Measurements from ENCODE around the gene SAA4.

SAA4 gene

DNA sequence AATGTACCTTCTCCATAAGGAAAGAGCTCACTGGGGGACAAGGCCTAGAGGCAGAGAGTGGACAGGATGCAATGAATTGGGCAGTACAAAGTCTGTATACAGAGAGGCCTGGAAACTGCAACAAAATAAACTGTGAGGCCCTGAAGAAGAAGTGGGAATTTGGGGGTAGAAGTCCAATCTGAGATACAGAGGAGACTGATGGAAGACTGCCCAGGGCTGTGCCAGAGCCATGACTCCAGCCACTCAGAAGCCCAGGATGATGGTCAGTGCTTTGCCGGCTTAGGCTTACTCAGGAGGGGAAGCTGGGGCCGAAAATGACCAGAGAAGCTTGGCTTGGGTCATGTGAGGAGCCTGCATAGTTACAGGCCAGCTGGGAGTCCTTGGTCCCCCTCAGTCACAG is 5.7 kb downstream of the SAA4 start:
- DNase-seq (no peak), ATAC-seq (ENCODE audit: insufficient read depth, low read depth) (no peak)
- no peaks in the 10 kb centered on the region for H3K36me3 ChIP-seq (ENCODE audit: insufficient read depth, low read length)
- no peaks in the 10 kb centered on the region for H4K20me1 ChIP-seq (ENCODE audit: insufficient read depth, low read length)
- no peak overlapping the region for H3K4me3 ChIP-seq (ENCODE audit: low read depth in 1 of 2, low read length in 2 of 2)
- H2AFZ ChIP-seq (ENCODE audit: low read depth, low read length) = no peak overlapping the region
- H3K27ac ChIP-seq (ENCODE audit: low read length) = no peak overlapping the region
- no peak overlapping the region for H3K4me2 ChIP-seq (ENCODE audit: insufficient read depth, low read length)
- no peak for TF ChIP-seq EZH2 (IDR thresholded peaks at IDR 0.05; ENCODE audit: borderline replicate concordance, low read depth, low read length, severe bottlenecking)
- H3K4me1 ChIP-seq (ENCODE audit: insufficient read depth, low read length) = no peaks in the 10 kb centered on the region
- H3K27me3 ChIP-seq (ENCODE audit: insufficient read depth, low read length, poor library complexity) = peaks cover 9% of the 10 kb centered on the region
- no peaks in the 10 kb centered on the region for H3K79me2 ChIP-seq (ENCODE audit: insufficient read depth, low read length)
- no peak overlapping the region for H3K9ac ChIP-seq (ENCODE audit: low read depth, low read length)
- no peaks in the 10 kb centered on the region for H3K9me3 ChIP-seq (ENCODE audit: insufficient read depth, low read length, severe bottlenecking)

DNA sequence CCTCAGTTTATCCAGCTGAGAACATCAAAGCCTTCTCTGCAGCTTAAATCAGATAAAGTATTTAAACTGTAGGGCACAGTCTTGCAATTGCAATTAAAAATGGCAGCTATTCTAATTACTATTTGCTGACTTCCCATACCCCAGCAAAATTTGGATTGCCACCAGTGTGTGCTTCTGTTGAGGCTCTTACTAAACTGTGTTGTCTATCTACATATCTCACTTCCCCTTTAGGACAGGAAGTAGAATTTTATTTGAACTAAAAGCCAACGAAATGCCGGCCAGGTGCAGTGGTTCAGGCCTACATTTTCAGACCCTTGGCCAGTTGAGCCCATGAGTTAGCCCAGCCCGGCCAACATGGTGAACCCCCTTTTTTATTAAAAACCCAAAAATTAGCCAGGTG is 7.1 kb downstream of the SAA4 start:
- ATAC-seq (ENCODE audit: insufficient read depth, low read depth) (no peak), DNase-seq (no peak)
- no peak overlapping the region for H3K27ac ChIP-seq (ENCODE audit: low read length)
- no peak overlapping the region for H2AFZ ChIP-seq (ENCODE audit: low read depth, low read length)
- peaks cover 5% of the 10 kb centered on the region for H3K27me3 ChIP-seq (ENCODE audit: insufficient read depth, low read length, poor library complexity)
- H3K4me1 ChIP-seq (ENCODE audit: insufficient read depth, low read length) = no peaks in the 10 kb centered on the region
- H3K9ac ChIP-seq (ENCODE audit: low read depth, low read length) = no peak overlapping the region
- H3K9me3 ChIP-seq (ENCODE audit: insufficient read depth, low read length, severe bottlenecking) = no peaks in the 10 kb centered on the region
- H3K4me2 ChIP-seq (ENCODE audit: insufficient read depth, low read length) = no peak overlapping the region
- no peaks in the 10 kb centered on the region for H4K20me1 ChIP-seq (ENCODE audit: insufficient read depth, low read length)
- TF ChIP-seq, protein P1, sequence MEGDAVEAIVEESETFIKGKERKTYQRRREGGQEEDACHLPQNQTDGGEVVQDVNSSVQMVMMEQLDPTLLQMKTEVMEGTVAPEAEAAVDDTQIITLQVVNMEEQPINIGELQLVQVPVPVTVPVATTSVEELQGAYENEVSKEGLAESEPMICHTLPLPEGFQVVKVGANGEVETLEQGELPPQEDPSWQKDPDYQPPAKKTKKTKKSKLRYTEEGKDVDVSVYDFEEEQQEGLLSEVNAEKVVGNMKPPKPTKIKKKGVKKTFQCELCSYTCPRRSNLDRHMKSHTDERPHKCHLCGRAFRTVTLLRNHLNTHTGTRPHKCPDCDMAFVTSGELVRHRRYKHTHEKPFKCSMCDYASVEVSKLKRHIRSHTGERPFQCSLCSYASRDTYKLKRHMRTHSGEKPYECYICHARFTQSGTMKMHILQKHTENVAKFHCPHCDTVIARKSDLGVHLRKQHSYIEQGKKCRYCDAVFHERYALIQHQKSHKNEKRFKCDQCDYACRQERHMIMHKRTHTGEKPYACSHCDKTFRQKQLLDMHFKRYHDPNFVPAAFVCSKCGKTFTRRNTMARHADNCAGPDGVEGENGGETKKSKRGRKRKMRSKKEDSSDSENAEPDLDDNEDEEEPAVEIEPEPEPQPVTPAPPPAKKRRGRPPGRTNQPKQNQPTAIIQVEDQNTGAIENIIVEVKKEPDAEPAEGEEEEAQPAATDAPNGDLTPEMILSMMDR (IDR thresholded peaks at IDR 0.05; ENCODE audit: borderline replicate concordance, extremely low read depth, low read length, poor library complexity, severe bottlenecking) = no peak
- TF ChIP-seq EZH2 (IDR thresholded peaks at IDR 0.05; ENCODE audit: borderline replicate concordance, low read depth, low read length, severe bottlenecking) = no peak
- H3K79me2 ChIP-seq (ENCODE audit: insufficient read depth, low read length) = no peaks in the 10 kb centered on the region
- no peak overlapping the region for H3K4me3 ChIP-seq (ENCODE audit: low read depth in 1 of 2, low read length in 2 of 2)
- no peaks in the 10 kb centered on the region for H3K36me3 ChIP-seq (ENCODE audit: insufficient read depth, low read length)

DNA sequence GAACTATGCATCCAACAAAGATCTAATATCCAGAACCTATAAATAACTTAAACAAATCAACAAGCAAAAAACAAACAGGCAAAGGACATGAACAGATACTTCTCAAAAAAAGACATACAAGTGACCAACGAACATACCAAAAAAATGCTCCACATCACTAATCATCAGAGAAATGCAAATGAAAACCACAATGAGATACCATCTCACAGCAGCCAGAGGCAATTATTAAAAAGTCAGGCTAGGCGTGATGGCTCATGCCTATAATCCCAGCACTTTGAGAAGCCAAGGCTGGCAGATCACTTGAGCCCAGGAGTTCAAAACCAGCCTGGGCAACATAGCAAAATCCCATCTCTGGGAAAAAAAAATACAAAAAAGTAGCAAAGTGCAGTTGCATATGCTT is 10.7 kb downstream of the SAA4 start:
- Histone ChIP-seq H3K4me3 (ENCODE audit: low read depth in 1 of 2, low read length in 2 of 2) (no peak overlapping the region), H2AFZ (ENCODE audit: low read depth, low read length) (no peak overlapping the region), H3K79me2 (ENCODE audit: insufficient read depth, low read length) (no peaks in the 10 kb centered on the region), H3K9me3 (ENCODE audit: insufficient read depth, low read length, severe bottlenecking) (peaks cover under 1% of the 10 kb centered on the region), H3K9ac (ENCODE audit: low read depth, low read length) (no peak overlapping the region), H3K27me3 (ENCODE audit: insufficient read depth, low read length, poor library complexity) (peaks cover 2% of the 10 kb centered on the region), H3K4me1 (ENCODE audit: insufficient read depth, low read length) (no peaks in the 10 kb centered on the region), H3K36me3 (ENCODE audit: insufficient read depth, low read length) (no peaks in the 10 kb centered on the region), H3K4me2 (ENCODE audit: insufficient read depth, low read length) (no peak overlapping the region), H4K20me1 (ENCODE audit: insufficient read depth, low read length) (no peaks in the 10 kb centered on the region), H3K27ac (ENCODE audit: low read length) (no peak overlapping the region)
- TF ChIP-seq, protein P1 (IDR thresholded peaks at IDR 0.05; ENCODE audit: borderline replicate concordance, extremely low read depth, low read length, poor library complexity, severe bottlenecking) = no peak
- no peak for TF ChIP-seq EZH2 (IDR thresholded peaks at IDR 0.05; ENCODE audit: borderline replicate concordance, low read depth, low read length, severe bottlenecking)
- ATAC-seq (ENCODE audit: insufficient read depth, low read depth) (no peak), DNase-seq (no peak)

DNA sequence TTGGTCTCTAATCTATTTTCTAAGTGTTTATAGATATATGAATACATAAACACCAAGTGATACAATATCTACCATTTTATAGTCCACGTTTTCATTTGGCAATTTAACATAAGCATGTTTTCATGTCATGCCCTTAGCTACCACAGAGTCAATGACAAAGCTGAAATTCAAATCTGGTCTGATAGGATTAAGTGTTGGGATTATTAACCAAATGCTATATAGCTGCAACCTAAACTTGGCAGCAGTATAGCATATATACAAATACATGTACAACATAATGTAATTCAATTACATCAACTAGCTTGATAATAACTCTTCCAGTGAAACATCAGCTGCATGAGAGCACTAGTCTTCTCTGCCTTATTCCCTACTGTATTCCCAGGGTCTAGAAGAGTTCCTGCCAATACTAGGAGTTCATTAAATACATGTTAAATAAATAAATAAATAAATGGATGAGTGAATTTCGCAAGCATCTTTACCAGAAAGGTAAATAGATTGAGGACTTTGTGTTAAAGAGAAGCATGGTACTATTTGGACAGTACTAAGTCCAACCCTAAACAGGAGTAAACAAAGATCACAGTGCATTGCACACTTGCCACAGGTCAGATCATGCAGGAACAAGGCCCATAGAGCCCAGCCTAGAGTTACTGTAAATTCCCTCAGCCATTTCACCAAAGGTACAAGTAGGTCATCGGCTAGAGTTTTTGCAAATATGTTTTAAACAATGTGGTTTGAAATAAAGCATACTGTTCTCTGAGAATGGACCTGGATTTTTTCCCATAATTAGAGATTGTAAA is 12.8 kb downstream of the SAA4 start:
- DNase-seq (no peak), ATAC-seq (ENCODE audit: insufficient read depth, low read depth) (no peak)
- Histone ChIP-seq H4K20me1 (ENCODE audit: insufficient read depth, low read length) (no peaks in the 10 kb centered on the region), H3K27ac (ENCODE audit: low read length) (no peak overlapping the region), H2AFZ (ENCODE audit: low read depth, low read length) (no peak overlapping the region), H3K4me2 (ENCODE audit: insufficient read depth, low read length) (no peak overlapping the region), H3K9me3 (ENCODE audit: insufficient read depth, low read length, severe bottlenecking) (peaks cover 7% of the 10 kb centered on the region), H3K4me1 (ENCODE audit: insufficient read depth, low read length) (no peaks in the 10 kb centered on the region), H3K27me3 (ENCODE audit: insufficient read depth, low read length, poor library complexity) (peaks cover 2% of the 10 kb centered on the region), H3K36me3 (ENCODE audit: insufficient read depth, low read length) (no peaks in the 10 kb centered on the region), H3K4me3 (ENCODE audit: low read depth in 1 of 2, low read length in 2 of 2) (no peak overlapping the region), H3K79me2 (ENCODE audit: insufficient read depth, low read length) (no peaks in the 10 kb centered on the region), H3K9ac (ENCODE audit: low read depth, low read length) (no peak overlapping the region)
- TF ChIP-seq EZH2 (IDR thresholded peaks at IDR 0.05; ENCODE audit: borderline replicate concordance, low read depth, low read length, severe bottlenecking) = no peak
- TF ChIP-seq, protein P1 (IDR thresholded peaks at IDR 0.05; ENCODE audit: borderline replicate concordance, extremely low read depth, low read length, poor library complexity, severe bottlenecking) = no peak

Measured in DND-41 (cell line).